Activated gamma-delta T cell treated with anti-CD3 and anti-CD28 coated beads, Interleukin-2, amount 50 U/mL, for 16 hours (primary cell): Measurements from ENCODE around the gene GTF2A1.

Experiments
- DNase-seq: peaks from one replicate; pipeline ENCODE4 v3.0.0-alpha.2; 2020; ENCODE audit warnings: low read depth

GTF2A1 gene

DNA sequence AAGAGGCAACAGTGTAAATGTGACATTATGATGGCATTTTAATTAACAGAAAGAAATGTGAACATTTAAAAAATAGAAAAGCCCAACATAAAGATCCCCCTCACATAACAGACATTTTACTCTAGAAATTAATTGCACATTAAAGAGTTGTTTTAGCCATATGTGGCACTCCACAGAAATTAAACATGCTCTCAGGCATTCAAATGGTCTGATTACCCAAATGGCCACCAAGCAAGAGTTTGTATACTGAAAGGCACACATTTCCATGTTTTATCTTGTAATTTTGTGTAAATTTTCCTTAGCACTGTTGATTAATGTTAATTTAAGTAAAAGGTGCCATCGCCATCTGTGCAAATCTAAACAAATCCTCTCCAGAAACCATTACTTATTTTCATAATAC is 43.5 kb downstream of the GTF2A1 start:
- no peak for DNase-seq

DNA sequence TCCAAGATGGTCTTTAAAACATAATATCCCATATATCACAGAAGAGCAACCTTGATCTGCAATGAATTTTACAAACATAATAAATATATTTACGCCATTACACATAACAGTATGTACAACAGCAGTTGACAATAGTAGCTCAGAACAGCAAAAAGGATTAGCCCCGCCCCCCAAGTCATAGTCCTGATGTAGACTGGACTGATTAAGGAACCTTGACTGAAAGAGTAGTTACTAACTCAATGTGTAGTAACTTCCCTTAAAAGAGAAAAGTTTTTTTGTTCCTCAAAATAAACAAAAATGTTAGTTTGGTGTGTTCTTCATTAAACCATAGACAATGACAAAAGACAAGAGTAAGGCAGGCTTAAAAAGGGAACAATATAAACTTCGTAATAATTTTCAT is 44.5 kb downstream of the GTF2A1 start:
- no peak for DNase-seq

DNA sequence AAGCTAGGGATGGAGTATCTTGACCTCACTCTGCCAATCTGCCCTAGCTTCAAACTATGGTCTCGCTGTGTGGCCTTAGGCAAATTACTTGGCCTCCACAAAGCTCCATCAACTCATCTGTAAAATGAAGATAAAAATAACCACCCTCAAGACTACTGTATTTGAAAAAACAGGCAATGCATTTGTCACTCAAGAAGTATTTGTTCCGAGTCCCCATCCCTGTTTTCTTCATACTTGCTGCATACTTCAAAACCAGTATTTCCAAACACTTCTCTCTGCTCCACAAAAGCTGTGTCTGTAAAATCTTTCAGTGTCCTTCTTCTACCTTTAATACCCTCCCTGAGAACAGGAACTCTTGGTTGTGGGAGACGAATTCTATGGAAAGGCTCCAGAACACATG is 47.9 kb downstream of the GTF2A1 start:
- no peak for DNase-seq

DNA sequence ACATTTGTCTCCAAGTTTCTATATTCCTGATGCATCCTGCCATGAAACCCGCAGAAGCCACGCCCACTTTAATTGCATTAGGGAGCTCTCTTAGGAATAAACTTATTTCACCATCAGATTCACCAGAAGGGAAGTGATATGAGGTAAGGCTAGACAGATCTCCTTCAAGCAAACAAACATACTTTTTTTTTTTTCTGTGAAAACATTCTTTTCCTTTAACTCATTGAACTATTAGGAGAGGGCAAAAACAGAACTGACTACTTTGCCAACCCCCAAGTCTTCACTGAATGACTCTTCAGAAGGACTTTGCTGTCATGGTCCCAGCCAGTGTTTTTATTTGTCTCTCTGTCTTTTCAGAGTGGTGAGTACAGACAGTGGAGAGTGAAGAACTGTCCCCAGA is 48.4 kb downstream of the GTF2A1 start:
- DNase-seq, result no peak

DNA sequence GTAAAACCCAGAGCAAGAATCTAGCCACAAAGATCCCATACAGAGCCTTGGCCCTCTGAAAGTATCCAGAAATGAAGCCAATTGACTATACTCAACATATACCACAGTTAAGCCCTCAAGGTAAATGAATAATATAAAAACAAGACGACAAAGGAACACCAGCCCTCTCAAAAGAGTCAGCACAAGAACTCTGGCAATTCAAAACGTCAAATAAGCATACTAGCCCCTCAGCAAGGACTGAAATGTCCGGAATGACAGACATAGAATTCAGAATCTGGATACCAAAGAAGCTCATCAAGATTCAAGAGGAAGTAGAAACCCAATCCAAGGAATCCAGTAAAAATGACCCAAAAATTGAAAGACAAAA is 49.9 kb downstream of the GTF2A1 start:
- no peak for DNase-seq

DNA sequence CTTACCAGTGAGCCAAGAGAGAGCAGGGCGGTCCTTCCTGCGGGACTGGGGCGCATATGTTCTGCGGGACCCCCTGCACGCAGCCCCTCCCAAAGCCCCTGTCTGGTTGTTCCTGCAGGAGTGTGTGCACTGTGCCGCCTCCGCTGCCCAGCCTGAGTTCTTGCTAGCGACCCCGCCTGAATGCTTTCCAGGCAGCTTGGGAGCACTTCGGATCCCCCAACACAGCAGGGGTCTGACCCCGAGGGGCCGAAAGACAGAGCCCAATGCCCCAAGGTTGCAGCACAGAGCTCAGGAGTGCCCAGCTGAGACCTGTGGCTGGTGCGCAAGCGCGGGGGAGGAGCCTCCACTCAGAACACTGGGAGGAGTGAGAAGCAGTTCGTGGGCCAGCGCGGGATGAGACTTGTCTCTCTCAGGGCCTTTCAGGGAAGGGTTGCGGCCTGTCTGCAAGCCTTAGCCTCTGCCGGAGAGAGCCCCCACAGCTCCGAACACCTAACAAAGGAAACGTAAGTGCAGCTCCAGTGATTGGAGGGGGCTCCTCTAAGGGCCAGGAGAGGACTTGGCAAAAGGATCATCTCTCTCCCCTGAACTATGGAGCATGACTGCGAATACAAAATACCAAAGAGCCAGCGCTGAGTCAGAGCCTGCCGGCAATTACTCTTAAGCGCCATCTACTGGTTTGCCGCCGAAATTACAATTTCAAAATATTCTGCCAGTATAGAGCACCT is 50.5 kb downstream of the GTF2A1 start:
- DNase-seq, result peak; percentile 83

DNA sequence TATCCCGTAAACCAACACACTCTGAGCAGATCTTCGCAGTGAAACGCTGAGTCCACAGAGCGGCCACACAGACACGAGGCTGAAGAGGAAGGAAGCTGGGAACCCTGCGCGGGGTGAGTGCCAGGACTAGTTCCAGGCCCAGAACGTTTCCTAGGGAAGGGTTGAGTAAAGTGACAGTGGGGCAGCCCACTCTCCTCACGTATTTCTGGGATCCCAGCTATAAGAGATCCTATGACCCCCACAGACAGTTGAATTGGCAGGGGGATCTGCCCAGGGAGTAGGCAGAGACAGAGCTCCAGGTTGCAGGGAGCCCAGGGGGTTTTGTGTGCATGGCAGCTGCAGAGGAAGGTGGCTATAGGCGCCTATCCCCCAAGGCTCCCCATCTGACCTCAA is 51.1 kb downstream of the GTF2A1 start:
- no peak for DNase-seq

DNA sequence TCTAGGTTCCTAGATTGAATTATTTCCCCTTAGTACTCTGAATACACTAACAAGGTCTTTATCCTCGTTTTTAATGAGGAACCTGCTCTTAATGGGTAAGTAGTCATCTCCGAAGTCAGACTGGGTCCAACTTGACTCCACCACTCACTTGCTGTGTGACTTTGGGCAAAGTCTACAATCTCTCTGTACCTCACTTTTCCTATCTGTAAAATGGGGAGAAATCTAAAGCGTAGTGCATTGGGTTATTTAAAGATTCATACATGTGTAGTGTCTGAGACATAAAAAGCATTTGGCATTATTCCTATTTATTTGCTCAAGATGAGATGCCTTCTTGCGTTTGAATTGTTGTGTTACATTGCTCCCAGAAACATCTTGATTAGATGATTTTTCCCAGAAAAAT is 51.5 kb downstream of the GTF2A1 start:
- DNase-seq, result no peak

DNA sequence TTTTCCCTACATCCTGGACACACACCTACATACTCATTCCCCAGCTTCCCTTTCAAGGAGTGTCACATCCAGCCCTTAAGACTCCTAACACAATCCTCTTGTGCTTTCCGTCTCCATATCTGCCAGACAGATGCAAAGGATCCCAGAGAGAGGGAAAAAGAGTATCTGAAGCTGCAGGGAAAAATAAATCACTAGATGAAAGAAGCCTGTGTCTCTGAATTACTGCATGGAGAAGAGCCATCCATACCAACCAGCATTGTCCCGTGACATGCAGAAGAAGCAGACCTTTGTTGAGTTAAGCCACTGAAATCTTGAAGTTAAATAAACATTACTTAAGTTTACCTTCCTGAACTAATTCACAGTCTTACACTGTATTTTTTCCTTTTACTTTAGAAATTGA is 54.6 kb downstream of the GTF2A1 start:
- DNase-seq, result no peak

DNA sequence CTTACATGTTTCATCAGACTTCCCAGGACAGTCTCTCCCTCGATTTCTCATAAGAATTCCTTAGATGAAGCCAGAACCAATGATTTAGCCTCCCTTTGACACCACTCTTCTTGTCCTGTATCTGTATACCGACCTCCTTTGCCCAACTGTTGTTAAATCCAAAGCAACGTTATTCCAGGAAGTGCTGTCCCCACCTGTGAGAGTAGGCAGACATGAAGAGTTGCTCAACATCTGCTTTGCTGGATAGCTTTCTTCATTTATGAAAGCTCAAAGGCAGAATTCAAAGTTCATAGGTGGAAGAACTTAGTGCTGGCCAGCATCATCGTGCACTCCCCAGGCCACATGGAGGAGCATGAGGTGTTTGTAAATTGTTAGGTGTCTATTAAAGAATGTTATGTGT is 55.6 kb downstream of the GTF2A1 start:
- no peak for DNase-seq

DNA sequence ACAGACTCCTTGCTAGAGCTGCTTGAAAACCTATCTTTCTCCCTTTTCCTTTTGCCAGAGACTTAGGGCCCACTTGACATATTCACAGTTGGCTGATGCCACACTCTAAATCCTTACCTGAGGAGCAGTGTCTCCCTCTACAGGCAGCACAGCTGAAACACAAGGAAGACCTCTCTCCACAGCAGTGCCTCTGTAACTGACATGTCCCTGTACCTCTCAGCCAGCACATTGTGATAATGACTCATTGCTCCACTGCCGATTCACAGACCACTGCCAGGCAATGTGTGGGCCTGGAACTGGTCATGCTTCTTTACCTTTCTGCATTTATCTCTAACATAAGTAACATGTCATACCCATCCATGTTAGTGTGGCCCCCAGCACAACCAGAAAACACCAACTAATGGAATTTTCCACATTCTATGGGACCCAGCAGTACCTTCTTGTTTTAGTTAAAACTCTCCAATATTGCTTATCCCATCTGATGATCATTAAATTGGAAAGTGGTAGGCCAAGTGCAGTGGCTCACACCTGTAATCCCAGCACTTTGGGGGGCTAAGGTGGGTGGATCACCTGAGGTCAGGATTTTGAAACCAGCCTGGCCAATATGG is 56.5 kb downstream of the GTF2A1 start:
- no peak for DNase-seq

DNA sequence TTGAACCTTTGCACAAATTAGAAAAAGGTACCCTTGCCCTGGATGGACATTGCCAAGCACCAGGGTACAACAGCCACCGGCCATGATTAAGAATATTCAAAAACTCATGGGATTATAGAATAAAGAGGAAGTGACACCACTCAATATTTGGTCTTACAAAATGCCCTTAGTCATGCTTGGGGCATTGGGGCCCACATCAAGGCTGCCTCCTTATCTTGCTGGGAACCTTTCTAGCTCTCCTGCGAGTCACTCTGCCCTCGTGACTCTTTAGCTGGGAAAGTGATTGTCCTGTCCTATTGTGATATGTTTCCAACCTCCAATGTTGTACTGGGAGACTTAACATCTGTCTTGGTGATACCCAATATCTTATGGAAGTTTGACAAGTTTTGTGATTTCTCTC is 57.8 kb downstream of the GTF2A1 start:
- DNase-seq, result no peak

DNA sequence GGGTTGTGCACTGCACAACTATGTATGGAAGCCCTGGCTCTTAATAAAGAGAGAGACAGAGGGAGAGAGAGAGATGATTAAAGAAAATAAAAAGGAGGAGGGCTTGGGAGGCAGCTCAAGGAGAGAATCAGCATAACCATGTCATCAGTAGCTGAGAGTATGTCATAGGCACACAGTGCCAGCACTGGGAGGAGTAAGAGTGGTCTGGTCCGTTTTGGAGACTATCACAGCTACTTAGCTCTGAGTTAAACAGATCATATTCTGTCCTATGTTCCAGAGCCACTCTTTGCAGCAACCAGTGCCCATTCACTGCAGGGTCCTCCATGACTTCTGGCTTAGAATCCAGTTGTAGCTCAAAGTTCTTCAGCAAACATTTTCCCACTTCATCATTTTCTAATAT is 59.0 kb downstream of the GTF2A1 start:
- DNase-seq, result no peak

DNA sequence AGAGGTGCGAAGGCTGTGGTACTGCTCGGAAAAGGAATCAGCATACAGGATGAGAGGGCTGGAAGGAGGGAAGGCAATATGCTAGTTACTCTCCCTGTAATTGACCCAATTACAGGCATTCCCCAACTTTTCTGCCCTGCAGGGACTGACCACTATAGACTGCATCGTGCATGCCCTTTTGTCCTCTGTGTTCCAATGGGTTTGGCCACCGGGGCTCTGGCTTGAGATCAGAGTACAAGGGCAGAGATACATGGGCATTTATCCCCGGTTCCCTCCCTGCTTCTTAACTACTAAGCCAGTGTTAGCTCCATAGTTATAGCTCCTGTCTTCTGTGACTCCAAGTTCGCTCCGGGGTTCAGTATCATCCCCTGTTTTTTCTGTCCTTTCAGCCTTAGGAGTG is 59.7 kb downstream of the GTF2A1 start:
- DNase-seq, result no peak

DNA sequence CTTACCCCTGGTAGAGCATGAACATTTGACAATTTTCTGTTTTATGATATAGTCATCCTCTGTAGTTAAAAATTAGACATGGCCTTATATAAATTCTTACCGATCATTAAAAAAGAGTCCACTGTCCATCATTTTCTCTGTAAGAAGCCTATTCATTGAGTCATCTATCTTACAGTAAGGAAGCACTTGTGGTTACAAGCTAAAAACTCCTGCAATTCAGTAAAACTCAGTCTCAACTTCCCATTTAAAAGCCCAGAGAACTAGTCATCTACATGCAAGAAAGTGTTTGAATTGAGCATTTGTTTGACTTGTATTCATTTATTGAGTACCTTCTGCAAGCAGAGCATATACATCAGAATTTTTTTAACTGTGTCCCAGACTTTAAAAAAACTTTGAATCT is 63.3 kb downstream of the GTF2A1 start:
- DNase-seq, result no peak

DNA sequence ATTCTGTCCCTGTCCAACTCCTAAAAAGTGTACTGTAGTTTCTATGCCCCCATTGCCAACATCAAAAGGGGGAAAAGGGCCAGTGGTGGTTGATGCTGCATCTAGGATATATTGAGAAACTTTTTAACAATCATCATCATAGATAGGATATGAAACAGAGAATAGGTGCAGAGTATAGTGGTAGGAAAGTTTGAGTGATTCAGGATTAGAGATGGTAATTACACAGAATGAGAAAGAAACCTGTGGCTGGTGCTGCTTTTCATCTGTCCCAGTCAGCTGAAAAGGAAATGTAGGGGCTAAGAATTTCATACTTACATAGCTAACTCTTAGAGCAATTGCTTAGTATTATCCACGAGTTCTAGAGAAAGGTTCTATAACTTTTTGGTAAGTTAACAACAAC is 67.6 kb downstream of the GTF2A1 start:
- DNase-seq, result no peak

DNA sequence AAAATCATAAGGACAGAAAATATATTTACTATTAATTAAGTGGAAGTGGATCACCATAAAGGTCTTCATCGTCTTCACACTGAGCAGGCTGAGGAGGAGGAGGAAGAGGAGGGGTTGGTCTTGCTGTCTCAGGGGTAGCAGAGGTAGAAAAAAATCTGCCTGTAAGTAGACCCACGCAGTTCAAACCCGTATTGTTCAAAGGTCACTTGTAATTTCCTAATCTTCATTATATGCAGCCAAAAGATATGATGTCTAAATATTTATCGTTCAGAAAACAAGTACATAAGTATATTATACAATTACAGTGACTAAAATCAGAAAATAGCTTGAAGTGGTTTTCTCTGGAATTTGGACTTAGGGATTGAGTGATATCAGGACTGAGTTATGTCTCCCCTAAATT is 72.1 kb downstream of the GTF2A1 start:
- DNase-seq, result no peak

DNA sequence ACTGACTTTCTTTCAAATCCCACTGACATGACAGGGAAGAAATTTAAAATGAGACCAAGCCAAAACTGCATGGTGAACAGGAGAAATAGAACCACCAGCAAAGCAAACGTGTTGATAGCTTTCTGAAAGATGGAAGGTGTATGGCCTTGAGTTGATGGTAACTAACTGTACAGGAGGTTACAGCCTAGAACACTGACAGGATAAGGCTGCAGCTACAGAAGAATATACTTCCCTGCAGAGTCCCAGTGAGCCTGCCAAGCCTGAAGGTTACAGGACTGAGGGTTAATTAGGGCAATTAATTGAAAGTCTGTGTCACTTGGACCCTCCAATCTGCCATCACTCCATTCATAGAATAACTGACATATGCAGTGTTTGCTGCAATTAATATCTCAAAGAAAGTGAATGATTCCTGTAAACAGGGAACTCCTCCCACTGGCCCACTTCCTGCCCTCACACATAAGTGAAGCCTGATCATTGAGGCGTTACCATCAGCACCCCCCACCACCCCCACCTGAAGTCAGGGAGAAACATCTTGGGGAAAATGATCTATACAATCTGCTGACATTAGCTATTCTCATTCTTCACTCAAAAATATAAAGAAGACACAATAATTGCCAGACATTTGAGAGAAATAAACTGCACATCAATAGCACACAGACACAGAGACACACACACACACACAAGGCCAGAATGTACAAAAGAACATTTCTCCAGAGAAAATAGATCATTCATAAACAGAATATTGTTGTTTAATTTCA is 73.4 kb downstream of the GTF2A1 start:
- DNase-seq, result no peak

DNA sequence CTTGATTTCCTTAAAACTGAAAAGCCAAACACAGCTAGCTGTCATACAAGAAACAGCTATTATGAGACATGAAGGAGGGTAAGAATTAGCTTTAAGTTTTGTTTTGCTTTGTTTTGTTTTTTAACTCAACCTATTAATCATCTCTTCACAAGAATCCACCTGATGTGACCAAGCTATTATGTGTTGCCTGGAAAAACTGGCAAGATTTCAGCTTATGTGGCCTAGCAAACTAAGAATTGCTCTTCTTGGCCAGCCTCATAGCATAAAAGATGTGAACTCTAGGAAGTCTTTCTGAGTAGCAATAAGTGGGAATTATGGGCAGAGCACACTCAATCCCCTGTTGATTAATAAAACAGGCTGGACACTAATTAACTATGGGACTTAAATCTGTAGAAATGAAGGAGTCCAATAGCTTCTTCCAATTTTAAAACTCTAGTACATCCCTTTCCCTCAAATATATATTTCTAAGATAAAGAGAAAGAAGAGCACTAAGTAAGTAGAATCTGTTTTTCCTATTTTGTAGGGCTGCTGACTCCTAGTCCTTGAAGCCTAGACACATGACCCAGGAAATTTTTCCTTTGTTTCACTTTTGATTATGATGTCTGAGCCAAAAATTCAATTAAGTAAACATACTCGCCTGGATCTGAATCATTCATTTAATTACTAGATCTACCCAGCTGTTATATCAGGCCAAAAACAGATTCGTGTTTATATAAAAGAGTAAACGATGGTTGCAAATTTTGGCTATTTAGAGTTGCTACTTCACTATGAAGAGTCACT is 75.7 kb downstream of the GTF2A1 start:
- DNase-seq, result no peak

DNA sequence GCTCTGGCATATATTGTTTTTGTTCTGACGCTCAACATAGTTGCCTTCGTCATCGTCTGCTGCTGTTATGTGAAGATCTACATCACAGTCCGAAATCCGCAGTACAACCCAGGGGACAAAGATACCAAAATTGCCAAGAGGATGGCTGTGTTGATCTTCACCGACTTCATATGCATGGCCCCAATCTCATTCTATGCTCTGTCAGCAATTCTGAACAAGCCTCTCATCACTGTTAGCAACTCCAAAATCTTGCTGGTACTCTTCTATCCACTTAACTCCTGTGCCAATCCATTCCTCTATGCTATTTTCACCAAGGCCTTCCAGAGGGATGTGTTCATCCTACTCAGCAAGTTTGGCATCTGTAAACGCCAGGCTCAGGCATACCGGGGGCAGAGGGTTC is 77.0 kb downstream of the GTF2A1 start:
- DNase-seq, result no peak

DNA sequence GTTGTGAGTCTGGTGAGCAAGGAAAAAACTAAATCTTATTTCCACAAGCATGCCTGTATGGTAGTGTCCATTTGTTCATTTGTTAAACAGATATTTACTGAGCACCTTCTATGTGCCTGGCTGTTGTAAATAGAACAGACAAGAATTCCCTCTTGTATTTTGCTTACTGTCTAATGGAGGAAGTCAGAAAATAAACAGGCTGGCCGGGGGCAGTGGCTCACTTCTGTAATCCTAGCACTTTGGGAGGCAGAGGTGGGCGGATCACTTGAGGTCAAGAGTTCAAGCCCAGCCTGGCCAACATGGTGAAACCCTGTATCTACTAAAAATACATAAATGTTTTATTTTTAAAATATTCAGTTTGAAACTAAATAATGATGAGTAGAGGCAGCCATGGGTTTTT is 79.3 kb downstream of the GTF2A1 start:
- DNase-seq, result no peak

DNA sequence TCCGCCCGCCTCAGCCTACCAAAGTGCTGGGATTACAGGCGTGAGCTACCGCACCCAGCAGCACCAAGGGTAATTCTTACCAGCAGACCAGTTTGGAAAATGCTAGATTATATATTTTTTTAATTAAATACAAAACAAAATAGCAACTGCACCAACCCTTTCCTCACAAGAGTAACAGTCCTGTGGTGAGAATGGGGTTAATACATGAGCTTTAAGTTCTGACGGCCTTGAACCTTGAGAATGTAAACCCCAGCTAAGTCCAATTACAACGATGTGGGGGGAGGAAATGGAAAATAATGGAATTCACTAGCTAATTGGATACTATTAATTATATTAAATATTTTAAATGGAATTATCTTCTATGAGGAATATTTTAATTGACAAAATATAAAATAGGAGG is 82.3 kb downstream of the GTF2A1 start:
- DNase-seq, result no peak

DNA sequence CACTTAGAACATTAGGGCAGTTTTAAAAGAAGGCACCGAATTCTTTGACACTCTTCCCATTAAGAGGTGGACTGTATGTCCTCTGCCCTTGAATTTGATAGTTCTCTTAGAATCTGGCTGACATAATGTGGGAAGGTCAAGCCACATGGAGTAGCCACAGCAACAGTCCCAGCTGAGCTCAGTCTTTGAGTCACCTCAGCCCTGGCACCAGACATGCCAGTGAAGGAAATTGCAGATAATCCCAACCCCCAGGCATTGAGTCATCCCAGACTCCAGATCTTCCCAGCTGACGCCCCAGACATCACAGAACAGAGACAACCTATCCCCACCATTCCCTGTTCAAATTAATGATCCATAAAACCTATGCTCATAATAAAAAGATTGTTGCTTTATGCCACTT is 83.4 kb downstream of the GTF2A1 start:
- no peak for DNase-seq
